K562 (cell line): ENCODE measurements around the gene GLRA2. TPM values are rescaled to one million over a fixed set of nuclear protein-coding genes. Genes with fewer than 3 reads are reported as not detected.

Experiments used
- ATAC-seq: fragments of 200-7000 bp; cut with Tn5 transposase; 3 replicates; pipeline ENCODE4 v1.9.1; 2020; ENCODE audit warnings: moderate library complexity
- BruUV-seq: library from RNA; stranded (reverse); fragments of 400-500 nt; replicated peaks from 2 replicates; lab custom pipeline; 2021; lab: Mats Ljungman, UMichigan
- CTCF ChIA-PET: fragments of 300-600 bp; formaldehyde crosslinking; extraction: SDS; loops from one replicate; lab custom pipeline; 2021; ENCODE audit warnings: low intra/inter-chr PET ratio; lab: Yijun Ruan, JAX
- POLR2A ChIA-PET: fragments of 300-600, 350-650 bp; sonication (Branson Sonifier 250); formaldehyde crosslinking; extraction: SDS; loops from one replicate; lab custom pipeline; 2021; ENCODE audit warnings: antibody characterized with exemption, inconsistent platforms; lab: Yijun Ruan, JAX
- DNase-seq, 4 experiments: peaks; one replicate each; pipeline versions ENCODE4 v3.0.0 to v3.0.0-alpha.2; 2011 to 2018; ENCODE audit warnings: low spot score in 3 of 4, mixed read lengths in 3 of 4; ENCODE audit errors: extremely low read depth in 1 of 4
- FAIRE-seq: peaks from 2 replicates; lab custom pipeline; 2011; peaks lifted over from hg19 to GRCh38; lab: Jason Lieb, UNC
- H2AFZ ChIP-seq: 2 replicates; pipeline ENCODE4 v1.6.0; 2011; ENCODE audit warnings: low read depth, low read length, control low read depth, inconsistent platforms
- H3K27ac ChIP-seq: fragments of 200-600 bp; 3 replicates; pipeline ENCODE4 v1.8.0; 2011; ENCODE audit warnings: low read depth, mild to moderate bottlenecking, control low read depth, inconsistent platforms, low read length, moderate library complexity, mixed read lengths; ENCODE audit errors: extremely low read depth
- H3K27me3 ChIP-seq, 2 experiments: fragments of 300-600 bp in 1 of 2; 2 replicates in 1 of 2; 3 replicates in 1 of 2; pipeline versions ENCODE4 v1.6.0 to v1.8.0; 2011; ENCODE audit warnings: inconsistent platforms in 2 of 2, low read length in 2 of 2, mild to moderate bottlenecking in 1 of 2, mixed read lengths in 1 of 2, moderate library complexity in 1 of 2; ENCODE audit not compliant: control insufficient read depth in 2 of 2, insufficient read depth in 2 of 2
- H3K36me3 ChIP-seq: fragments of 300-600 bp; 3 replicates; pipeline ENCODE4 v1.8.0; 2011; ENCODE audit warnings: mild to moderate bottlenecking, low read length, inconsistent platforms; ENCODE audit not compliant: control insufficient read depth, insufficient read depth
- H3K4me1 ChIP-seq, 2 experiments: fragments of 200-600 bp in 1 of 2; replicated peaks in 1 of 2; 2 replicates in 1 of 2; 3 replicates in 1 of 2; pipeline versions ENCODE4 v1.5.1 to v1.8.0; 2011; ENCODE audit warnings: inconsistent platforms in 2 of 2, low read length in 2 of 2, mild to moderate bottlenecking in 1 of 2, mixed read lengths in 1 of 2, moderate library complexity in 1 of 2; ENCODE audit not compliant: control insufficient read depth in 2 of 2, insufficient read depth in 2 of 2
- H3K4me2 ChIP-seq: 2 replicates; pipeline ENCODE4 v1.6.1; 2011; ENCODE audit warnings: low read length, control low read depth, inconsistent platforms, mixed read lengths; ENCODE audit not compliant: insufficient read depth
- H3K4me3 ChIP-seq: fragments of 200-600 bp; sonication (generic), shearing (Covaris generic); 2 replicates; pipeline ENCODE4 v1.5.1; 2016; ENCODE audit warnings: control low read depth, inconsistent platforms
- H3K79me2 ChIP-seq: fragments of 200-600 bp; 3 replicates; pipeline ENCODE4 v1.8.0; 2011; ENCODE audit warnings: low read length, inconsistent platforms; ENCODE audit not compliant: control insufficient read depth, insufficient read depth
- H3K9ac ChIP-seq, 2 experiments: 2 replicates each; pipeline versions ENCODE4 v1.6.0 to v1.6.1; 2011; ENCODE audit warnings: low read depth in 2 of 2, low read length in 2 of 2, control low read depth in 1 of 2, inconsistent platforms in 1 of 2, mild to moderate bottlenecking in 1 of 2, mixed read lengths in 1 of 2; ENCODE audit not compliant: insufficient read depth in 1 of 2
- H3K9me1 ChIP-seq: one replicate; pipeline ENCODE4 v1.6.0; 2011; ENCODE audit warnings: inconsistent platforms, mild to moderate bottlenecking, low read length, moderate library complexity; ENCODE audit not compliant: control insufficient read depth, insufficient read depth
- H3K9me3 ChIP-seq: replicated peaks from 2 replicates; pipeline ENCODE4 v1.5.1; 2011; ENCODE audit warnings: low read depth, low read length, inconsistent platforms; ENCODE audit not compliant: control insufficient read depth, insufficient read depth
- H4K20me1 ChIP-seq: replicated peaks from 2 replicates; pipeline ENCODE4 v1.6.1; 2011; ENCODE audit warnings: low read length, inconsistent platforms, mixed read lengths; ENCODE audit not compliant: control insufficient read depth, insufficient read depth
- RAD51 ChIP-seq: fragments of 450-650 bp; IDR thresholded peaks from 2 replicates; pipeline ENCODE4 v1.7.1; 2016; ENCODE audit warnings: low read depth, mild to moderate bottlenecking, borderline replicate concordance
- RUNX1 ChIP-seq: sonication (generic); IDR thresholded peaks from 2 replicates; pipeline ENCODE4 v1.6.1; 2016; ENCODE audit warnings: antibody characterized with exemption, low read depth
- SAFB ChIP-seq: fragments of 200-400 bp; formaldehyde crosslinking; IDR thresholded peaks from 2 replicates; pipeline ENCODE4 v1.6.1; 2017; ENCODE audit warnings: low read depth, low read length, borderline replicate concordance
- ZNF175 ChIP-seq: fragments of 200-800 bp; sonication (Bioruptor generic); IDR thresholded peaks from 2 replicates; pipeline ENCODE4 v1.6.1; 2016; ENCODE audit warnings: low read depth, mild to moderate bottlenecking, missing genetic modification characterization, missing compliant biosample characterization
- WGBS: fragments of 100-300 bp; shearing (Covaris generic); methylation state at CpG from one replicate; pipeline ENCODE4 v1.1.6; 2016; ENCODE audit warnings: low coverage, mixed read lengths; ENCODE audit not compliant: insufficient coverage; ENCODE audit errors: missing lambda C conversion rate; 5-methylcytosine and 5-hydroxymethylcytosine counted together
- in situ Hi-C: fragments of 300-500 bp; cut with MboI; formaldehyde crosslinking; loops from 4 replicates; pipeline ENCODE4 v1.15.0; 2018; ENCODE audit warnings: inconsistent platforms, mixed read lengths
- intact Hi-C: fragments of 100-400 bp; cut with micrococcal nuclease; formaldehyde crosslinking; loops from 2 replicates; pipeline ENCODE4 v1.14.2; 2022
- polyA plus RNA-seq, 8 experiments: library from polyadenylated mRNA; depleted of rRNA in 4 of 8; stranded (reverse) in 5 of 8; unstranded in 3 of 8; fragments of >200 nt; fragmentation: Nextera tagmentation in 2 of 8; fragmentation: Illumina TruSeq in 1 of 8; extraction: Ambion mirVana in 2 of 8; extraction: Trizol in 1 of 8; gene quantifications; 2 replicates each; pipeline versions ENCODE4 v1.2.1 to v1.2.3, GENCODE V29; 2011 to 2014; ENCODE audit warnings: inconsistent platforms in 1 of 8, missing spikeins in 1 of 8
- total RNA-seq, 7 experiments: library from RNA; depleted of rRNA in 6 of 7; stranded (reverse); fragments of >200 nt in 6 of 7; fragmentation: Illumina TruSeq in 2 of 7; extraction: Trizol in 2 of 7; gene quantifications; 2 replicates each; pipeline versions ENCODE4 v1.2.1 to v1.2.3, GENCODE V29; 2011 to 2021; ENCODE audit warnings: low replicate concordance in 1 of 7
- TF ChIP-seq, protein P1 (sequence below): fragments of 450-650 bp; IDR thresholded peaks from 2 replicates; pipeline ENCODE4 v1.6.1; 2016; ENCODE audit warnings: antibody characterized with exemption
- TF ChIP-seq, protein P2 (sequence below): sonication (generic); formaldehyde crosslinking; IDR thresholded peaks from 2 replicates; pipeline ENCODE4 v1.9.0; 2022; ENCODE audit warnings: mild to moderate bottlenecking, missing genetic modification reagents
- TF ChIP-seq, protein P3 (sequence below): fragments of 250-450 bp; sonication (Bioruptor Pico); IDR thresholded peaks from 2 replicates; pipeline ENCODE4 v1.5.0; 2021; ENCODE audit warnings: mild to moderate bottlenecking, moderate library complexity

Gene GLRA2
- total and polyA plus RNA-seq, 9 of the 15 experiments (the other 6 are each of a cell fraction or from before 2014, with no cell fraction given), result not detected

DNA sequence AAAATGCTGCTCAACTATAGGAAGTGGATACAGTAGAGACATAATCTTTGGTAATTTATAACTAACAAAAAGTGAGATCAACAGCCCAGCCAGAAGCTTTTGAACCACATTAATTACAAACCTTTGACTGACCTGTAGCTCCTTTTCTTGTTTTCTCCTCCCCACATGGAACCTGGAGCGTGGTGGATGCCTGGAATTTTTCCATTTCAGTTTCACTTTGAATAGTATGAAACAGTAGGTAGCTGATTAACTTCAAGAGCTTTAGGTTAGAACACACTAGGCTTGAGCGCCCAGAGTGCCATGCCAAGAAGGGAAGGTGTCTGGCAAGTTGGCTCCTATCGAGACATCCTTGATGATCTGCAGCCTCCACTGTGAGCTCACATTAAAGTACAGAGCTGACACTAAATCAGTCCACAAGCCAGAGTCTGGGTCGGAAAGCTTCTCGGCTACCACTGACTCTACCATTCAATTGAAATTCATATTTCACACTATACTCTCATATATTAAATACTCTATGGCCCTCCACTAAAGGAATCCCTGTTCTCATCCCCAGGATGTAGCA, 143.4 kb downstream of the GLRA2 start (continued):
- TF ChIP-seq RUNX1 (no peak), SAFB (no peak)

- intact Hi-C loops, result no loop called here
- H3K27me3 ChIP-seq, result no peaks in the 10 kb centered on the region
- BruUV-seq, result no TSS peak
- TF ChIP-seq RAD51 (no peak), ZNF175 (CRISPR knock-in tag) (no peak)
- TF ChIP-seq, protein P1, sequence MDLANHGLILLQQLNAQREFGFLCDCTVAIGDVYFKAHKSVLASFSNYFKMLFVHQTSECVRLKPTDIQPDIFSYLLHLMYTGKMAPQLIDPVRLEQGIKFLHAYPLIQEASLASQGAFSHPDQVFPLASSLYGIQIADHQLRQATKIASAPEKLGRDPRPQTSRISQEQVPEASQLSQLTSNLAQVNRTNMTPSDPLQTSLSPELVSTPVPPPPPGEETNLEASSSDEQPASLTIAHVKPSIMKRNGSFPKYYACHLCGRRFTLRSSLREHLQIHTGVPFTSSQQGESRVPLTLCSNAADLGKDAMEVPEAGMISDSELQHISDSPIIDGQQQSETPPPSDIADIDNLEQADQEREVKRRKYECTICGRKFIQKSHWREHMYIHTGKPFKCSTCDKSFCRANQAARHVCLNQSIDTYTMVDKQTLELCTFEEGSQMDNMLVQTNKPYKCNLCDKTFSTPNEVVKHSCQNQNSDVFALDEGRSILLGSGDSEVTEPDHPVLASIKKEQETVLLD, result no peak
- TF ChIP-seq, protein P2, sequence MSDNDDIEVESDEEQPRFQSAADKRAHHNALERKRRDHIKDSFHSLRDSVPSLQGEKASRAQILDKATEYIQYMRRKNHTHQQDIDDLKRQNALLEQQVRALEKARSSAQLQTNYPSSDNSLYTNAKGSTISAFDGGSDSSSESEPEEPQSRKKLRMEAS (CRISPR knock-in tag), result no peak
- TF ChIP-seq, protein P3, sequence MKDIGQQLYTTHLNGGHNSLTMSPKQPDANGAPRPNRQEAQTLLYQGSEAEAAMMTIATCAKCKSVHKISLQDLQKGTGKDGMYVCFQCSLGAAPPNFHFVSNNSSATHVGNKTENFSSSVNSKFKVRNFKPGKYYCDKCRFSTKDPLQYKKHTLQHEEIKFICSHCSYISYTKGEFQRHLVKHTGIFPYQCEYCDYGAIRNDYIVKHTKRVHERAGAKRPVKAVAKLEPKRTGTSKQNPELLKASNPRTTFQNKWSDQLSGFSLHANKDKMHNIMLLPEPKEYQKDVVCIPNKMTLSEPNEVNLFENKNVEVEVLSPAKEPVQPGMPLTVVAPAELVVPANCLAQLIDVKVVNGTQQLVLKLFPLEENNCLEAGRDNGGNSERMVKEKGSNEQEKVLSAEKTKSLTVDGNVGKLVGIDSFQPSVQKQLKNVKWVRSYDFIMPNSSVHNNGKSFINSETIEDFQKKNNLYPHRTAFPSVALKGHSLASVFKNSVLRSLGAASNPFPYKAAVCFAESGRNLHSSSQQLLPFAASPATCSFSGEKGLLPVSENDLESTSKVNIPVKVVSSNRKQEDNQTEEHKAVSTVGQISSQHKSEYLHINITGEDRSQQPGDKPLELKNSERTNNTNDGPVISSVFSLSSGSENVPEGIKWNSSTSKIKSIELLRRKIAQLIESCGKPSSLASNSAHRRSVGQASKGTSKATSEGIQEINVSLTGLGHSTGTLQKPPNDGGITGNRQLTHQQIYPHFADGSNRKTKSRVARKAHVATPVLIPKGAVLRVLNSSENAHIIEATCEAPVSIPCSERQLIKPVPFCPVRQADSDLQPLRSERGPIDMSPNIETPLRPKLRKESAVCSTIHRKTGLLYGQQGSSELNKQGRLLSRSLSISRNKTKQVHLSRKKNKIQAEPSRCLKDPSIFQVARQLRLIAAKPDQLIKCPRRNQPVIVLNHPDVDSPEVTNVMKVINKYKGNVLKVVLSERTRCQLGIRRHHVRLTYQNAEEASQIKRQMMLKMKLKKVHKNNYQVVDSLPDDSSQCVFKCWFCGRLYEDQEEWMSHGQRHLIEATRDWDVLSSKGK (CRISPR knock-in tag), result no peak
- TF ChIP-seq, all 486 proteins: peak for 0
- no peak for FAIRE-seq
- H3K4me1 ChIP-seq, result no peaks in the 10 kb centered on the region
- H3K36me3 ChIP-seq, result no peaks in the 10 kb centered on the region
- ChIA-PET CTCF (no interaction called here), POLR2A (no interaction called here)
- H3K9me1 ChIP-seq, result no peaks in the 10 kb centered on the region
- in situ Hi-C loops, result no loop called here
- DNase-seq, result no peak
- no peaks in the 10 kb centered on the region for H3K79me2 ChIP-seq
- no peak overlapping the region for H3K4me2 ChIP-seq
- no peak for ATAC-seq
- no peak overlapping the region for H3K4me3 ChIP-seq
- H2AFZ ChIP-seq, result no peak overlapping the region
- H4K20me1 ChIP-seq, result no peaks in the 10 kb centered on the region
- H3K9ac ChIP-seq, result no peak overlapping the region
- H3K27ac ChIP-seq, result no peak overlapping the region
- no peaks in the 10 kb centered on the region for H3K9me3 ChIP-seq
- WGBS, result 0% methylated on average over 1 of the region's 1 CpG
Measured at GRCh38 chrX:14673236-14673635, 143.9 kb downstream of the GLRA2 start.
